MV-4-11 (cell line): ENCODE results near the gene SHC1.

Experiments
- DNase-seq: peaks from one replicate; lab custom pipeline; 2025; lab: John Stamatoyannopoulos, UW

SHC1 gene

GRCh38 chr1:154973344-154974101 lies 3.0 kb upstream of the SHC1 start:
- DNase-seq = peak; percentile 95

DNA sequence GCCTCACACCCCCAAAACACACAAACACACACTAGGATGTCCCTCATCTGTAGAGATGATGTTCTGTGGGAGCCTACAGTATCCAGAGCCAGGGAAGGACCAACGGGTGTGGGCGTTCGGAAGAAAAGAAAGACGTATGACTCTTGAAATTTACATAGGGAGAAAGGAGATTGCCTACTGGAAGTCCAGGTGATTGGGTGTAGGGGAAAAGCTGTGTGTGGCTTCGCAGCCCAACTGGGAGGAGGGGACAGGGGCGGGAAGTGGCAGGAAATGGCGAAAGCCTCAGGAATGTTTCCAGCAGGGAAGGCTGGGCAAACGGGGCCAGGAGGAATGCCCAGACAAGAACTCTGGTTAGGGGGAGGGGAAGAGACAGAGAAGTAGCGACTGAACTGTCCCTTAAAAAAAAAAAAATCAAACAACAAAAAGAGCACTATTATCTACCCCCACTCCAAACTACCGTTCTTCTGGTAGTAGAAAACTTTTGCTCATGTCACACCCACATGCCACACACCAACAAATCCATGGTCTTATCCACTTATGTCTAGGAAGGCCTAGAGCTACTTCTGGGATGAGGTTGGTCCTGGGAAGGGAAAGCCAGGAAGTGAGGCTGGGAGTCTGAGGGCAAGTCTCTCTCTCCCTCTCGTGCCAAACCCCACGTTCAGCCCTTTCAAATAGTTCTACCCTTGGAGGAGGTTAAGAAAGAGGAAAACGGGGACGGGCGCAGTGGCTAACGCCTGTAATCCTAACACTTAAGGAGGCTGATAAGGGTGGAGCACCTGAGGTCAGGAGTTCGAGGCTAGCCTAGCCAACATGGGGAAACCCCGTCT lies 2.2 kb upstream of the SHC1 start:
- DNase-seq = no peak

DNA sequence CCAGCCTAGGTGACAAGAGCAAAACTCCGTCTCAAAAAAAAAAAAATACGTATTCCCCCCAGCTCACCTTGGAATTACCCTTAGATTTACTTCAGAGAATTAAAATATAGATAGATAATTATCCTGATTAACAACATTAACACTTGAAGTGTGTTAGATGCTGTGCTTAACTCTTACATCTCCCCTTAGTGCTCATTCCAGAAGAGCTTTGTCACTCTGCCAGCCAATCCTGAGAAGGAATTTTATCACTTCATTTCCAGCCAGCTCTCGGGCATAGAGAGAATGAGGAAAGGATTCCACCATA lies 1.6 kb upstream of the SHC1 start:
- DNase-seq = no peak

GRCh38 chr1:154971341-154971998 lies 923 bp upstream of the SHC1 start:
- no peak for DNase-seq

GRCh38 chr1:154969860-154970452 lies 591 bp downstream of the SHC1 start:
- DNase-seq = no peak

DNA sequence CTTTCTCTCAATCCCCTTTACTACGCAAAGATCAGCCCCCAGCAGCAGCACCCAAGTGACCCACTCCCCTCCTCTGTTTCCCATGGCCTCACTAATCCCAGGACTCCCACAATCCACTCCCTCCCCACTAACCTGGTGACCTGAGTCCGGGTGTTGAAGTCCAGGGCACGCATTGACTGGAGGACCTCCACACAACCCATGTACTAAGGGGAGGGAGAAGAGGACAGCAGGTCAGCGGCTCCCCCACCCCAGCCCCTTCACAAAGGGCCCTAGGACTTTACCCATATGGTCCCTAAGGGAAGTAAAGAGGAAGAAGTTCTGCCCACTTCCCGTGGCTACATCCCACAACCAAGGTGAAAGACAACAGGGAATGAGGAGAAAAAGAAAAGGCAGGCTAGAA lies 1.3 kb downstream of the SHC1 start:
- no peak for DNase-seq

DNA sequence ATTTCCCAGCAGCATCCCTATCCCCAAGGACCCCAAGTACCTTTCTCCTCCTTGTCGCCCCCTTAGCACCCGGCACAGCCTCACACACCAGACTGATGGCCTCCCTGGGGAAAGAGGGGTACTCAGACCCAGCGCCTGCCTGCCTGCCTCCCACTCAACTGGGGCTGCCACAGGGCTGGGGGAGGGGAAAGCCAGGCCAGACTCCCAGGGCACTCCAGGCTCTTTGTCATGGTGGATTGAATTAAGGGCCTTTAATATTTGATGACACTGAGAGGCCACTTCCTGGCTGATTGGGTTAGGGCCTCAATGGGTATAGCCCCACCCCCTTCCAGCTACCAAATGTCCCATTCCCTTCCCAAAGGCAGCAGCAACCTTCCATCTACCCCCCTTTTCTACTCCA lies 1.8 kb downstream of the SHC1 start:
- no peak for DNase-seq

DNA sequence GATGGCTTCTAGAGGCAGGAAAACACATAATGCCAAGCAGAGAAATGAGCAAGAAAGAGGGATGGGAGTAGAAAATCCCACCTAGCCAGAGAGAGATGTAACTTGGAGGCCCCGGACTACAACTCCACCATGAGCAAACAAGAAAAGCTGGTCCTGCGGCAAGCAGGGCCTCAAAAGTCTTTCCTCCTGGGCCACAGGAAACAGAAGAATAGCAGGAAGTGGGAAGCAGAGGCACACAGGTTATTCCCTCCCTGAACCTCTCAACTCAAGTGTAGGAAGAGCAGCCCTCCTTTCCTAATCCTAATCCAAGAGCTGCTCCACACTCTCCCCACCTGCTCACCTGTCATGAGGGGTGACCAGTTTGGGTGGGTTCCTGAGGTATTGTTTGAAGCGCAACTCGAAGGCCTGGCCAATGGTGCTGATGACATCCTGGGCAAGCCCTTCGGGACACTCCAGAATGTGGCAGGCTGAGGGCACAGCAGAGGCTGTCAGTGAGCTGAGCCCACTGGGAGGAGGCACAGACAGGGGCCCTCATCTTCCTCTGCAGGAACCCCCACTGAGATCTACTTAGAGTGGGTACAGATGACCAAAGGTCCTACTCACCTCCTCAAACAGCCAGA lies 3.1 kb downstream of the SHC1 start:
- no peak for DNase-seq

- no peak for DNase-seq
Measured at GRCh38 chr1:154966111-154966510, 4.4 kb downstream of the SHC1 start.

- no peak for DNase-seq
Measured at GRCh38 chr1:154964359-154964758, 6.2 kb downstream of the SHC1 start.

DNA sequence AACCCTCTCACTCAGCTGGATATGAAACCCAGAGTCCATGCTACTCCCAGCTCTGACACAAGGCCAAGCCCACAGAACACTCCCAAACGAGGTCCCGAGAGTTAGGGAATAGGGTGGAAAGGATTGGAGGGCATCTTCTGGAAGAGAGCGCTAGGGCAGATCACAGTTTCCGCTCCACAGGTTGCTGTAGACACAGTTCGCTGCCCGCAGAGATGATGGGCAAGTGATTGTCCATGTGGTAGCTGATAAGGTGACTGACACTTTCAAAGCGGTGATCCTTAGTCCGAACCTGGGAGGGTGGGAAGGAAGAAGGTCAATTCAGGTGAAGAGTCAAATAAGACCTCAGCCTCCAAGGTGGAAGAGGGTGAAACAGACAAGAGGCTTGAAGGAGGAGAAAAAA lies 6.9 kb downstream of the SHC1 start:
- no peak for DNase-seq

- DNase-seq = no peak
Measured at GRCh38 chr1:154962795-154963330, 7.7 kb downstream of the SHC1 start.

DNA sequence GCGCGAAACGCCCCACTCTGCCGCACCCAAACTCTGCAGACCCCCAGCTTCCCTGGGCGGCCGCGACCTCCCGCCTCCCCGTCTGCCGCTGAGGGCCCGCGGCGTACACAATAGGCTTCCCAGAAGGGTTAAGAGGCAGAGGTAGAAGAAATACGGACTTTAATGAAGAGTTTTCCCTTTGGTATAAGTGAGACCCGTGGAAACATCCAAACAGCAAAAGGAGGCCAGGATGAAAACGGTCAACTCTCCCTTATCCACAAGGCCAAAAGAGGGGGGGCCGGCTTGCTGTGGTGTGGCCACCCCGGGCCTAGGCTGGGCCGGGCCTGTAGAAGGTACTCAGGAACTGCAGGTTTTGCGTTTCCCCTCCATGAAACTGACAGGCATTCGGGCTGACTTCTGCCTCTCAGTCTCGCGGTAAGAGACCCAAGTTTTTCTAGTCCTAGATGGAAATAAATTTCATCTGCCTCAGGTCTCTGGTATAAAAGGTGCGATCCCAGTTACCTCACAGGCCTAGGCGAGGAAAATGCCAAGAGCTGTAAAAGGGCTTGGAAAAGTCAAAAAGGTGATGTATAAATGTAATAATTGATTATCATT lies 8.3 kb downstream of the SHC1 start:
- DNase-seq = peak; percentile 32

DNA sequence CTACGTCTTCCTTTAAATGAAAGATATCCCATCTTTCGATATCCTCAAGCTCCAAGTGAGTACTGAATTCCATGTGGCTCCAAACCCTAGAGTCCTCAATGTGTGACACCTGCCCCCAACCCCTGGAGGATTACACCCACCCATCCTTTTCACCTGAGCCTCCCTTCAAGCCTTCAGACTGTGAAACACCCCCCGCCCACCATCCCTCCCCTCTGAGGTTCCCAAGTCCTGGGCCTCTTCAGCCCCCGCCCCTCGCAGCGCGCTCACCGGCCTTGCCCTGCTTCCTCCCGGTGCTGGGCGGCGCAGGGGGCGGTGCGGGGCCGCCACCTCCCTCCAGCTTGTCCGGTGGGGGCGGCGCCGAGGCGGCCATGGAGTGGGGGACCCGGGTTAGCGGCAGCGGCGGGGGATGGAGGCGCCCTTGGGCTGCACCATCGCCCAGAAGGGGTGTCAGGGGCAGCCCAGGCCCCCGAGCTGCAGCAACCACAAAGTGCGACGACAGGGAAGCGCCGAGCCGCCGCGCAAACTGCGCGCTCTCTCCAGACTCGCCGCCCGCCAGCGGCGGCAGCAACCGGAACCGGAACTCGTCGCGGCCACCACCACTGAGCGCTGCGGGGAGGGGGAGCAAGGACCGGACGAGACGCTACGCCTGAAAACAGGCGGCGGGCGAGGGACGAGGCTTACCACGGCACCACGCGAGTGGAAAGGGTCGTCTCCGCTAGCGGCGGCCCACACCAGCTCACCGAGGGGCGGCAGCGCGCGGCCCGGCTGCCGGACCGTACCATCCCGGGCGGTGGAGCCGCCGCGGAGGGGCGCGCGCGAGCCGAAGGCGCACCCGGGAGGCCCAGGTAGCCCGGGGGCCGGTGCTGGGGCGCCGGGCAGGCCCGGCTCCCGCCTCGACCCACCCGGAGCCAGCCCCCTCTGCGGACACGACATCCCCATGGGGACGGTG lies 9.1 kb downstream of the SHC1 start, which contains the start of gene PYGO2:
TSS of gene PYGO2 (minus strand) at position 576 of the 949 bp plus-strand sequence. CDS start at position 370, 206 bp downstream.
- peak; percentile 55 for DNase-seq

GRCh38 chr1:154960446-154961136 lies 10.0 kb downstream of the SHC1 start:
- DNase-seq = no peak

GRCh38 chr1:154959426-154959780 lies 11.1 kb downstream of the SHC1 start:
- no peak for DNase-seq

DNA sequence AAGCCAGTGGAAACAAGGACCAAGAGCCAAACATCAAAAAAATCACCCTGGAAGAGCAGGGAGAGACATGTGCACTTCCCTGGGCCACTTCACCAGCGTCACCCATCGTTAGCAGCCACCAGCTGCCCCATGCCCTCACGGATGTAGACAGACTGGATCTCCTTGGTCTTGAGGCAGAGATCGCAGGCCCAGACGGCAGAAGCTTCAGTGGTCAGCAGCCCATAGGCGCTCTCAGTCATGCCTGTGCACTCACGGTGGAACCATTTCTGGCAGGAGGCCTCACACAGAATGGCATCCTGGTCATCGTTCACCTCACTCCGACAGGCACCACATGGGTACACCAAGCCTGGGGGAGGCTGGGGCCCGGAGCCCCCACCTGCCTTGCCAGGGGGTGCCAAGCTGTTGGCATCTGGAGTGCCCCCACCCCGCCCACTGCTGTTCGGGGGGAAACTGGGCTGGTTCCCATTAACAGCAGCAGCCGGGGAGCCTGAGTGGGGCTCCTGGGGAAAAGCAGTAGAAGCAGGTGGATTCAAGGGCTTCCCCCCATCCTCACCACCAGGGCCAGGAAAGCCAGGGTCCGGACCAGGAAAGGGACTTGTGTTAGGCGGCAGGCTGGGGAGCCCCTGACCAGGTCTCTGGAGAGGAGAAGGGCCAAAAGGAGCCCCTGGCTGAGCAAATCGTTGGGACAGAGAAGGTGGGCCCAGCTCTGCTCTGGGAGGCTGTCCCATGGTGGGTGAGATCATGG lies 11.7 kb downstream of the SHC1 start:
- no peak for DNase-seq

DNA sequence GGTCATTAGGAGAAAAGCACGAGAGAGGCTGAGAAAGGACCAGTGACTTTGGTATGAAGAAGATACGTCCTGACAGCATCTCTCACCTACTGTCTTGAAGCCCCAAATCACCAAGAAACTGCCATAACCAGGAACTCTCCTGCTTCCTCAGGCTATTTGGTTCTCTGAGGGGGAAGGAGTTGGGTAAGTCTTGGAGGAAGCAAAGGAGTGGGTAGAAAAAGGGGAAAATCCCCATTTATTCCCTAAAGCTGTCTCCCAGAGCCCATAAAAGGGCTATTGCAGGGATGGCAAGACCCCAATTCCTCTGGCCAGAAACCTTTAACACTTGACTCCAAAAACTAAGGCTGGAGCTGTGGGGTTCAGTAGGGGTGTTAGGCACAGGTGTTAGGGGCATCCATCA lies 12.5 kb downstream of the SHC1 start:
- no peak for DNase-seq

- no peak for DNase-seq
Measured at GRCh38 chr1:154957091-154957657, 13.4 kb downstream of the SHC1 start.
